A673 (cell line): ENCODE measurements around the gene ZNF260. TPM values are rescaled to one million over a fixed set of nuclear protein-coding genes. Genes with fewer than 3 reads are reported as not detected.
A peak's percentile ranks its signal among the peaks of the same experiment; 100 is the strongest.

Experiments used
- Bru-seq: library from RNA; stranded (reverse); fragments of 400-500 nt; gene quantifications from one replicate; lab custom pipeline; 2021; lab: Mats Ljungman, UMichigan
- BruChase-seq, 2 experiments: library from RNA; stranded (reverse); fragments of 400-500 nt; gene quantifications; one replicate each; lab custom pipeline; 2021; lab: Mats Ljungman, UMichigan
- BruUV-seq: library from RNA; stranded (reverse); fragments of 400-500 nt; replicated peaks from 2 replicates; lab custom pipeline; 2021; lab: Mats Ljungman, UMichigan
- CTCF ChIA-PET: fragments of 300-600 bp; sonication (Branson Sonifier 250); formaldehyde crosslinking; loops from one replicate; lab custom pipeline; 2022; ENCODE audit warnings: antibody characterized with exemption; lab: Charles Lee
- POLR2A ChIA-PET: fragments of 300-600 bp; sonication (Branson Sonifier 250); formaldehyde crosslinking; loops from one replicate; lab custom pipeline; 2022; ENCODE audit warnings: antibody characterized with exemption; ENCODE audit not compliant: low non-redundant PET; lab: Charles Lee
- DNase-seq: peaks from one replicate; pipeline ENCODE4 v3.0.0-alpha.2; 2015; ENCODE audit warnings: low spot score
- H3K27ac ChIP-seq: fragments of 200-600 bp; sonication (generic); 2 replicates; pipeline ENCODE4 v1.5.1; 2016; ENCODE audit warnings: mixed run types, low read depth, mild to moderate bottlenecking, mixed read lengths, antibody characterized with exemption, low read length; ENCODE audit not compliant: poor library complexity, severe bottlenecking
- H3K27me3 ChIP-seq: fragments of 200-600 bp; sonication (generic); replicated peaks from 2 replicates; pipeline ENCODE4 v1.6.1; 2017; ENCODE audit warnings: mixed run types, low read depth, mild to moderate bottlenecking, mixed read lengths, antibody characterized with exemption, low read length; ENCODE audit not compliant: insufficient read depth, poor library complexity
- H3K36me3 ChIP-seq: fragments of 200-600 bp; sonication (generic); 2 replicates; pipeline ENCODE4 v1.6.1; 2016; ENCODE audit warnings: mixed run types, mild to moderate bottlenecking, mixed read lengths, antibody characterized with exemption, low read length; ENCODE audit not compliant: insufficient read depth, poor library complexity, severe bottlenecking
- H3K4me1 ChIP-seq: fragments of 200-600 bp; sonication (generic); 2 replicates; pipeline ENCODE4 v1.6.1; 2017; ENCODE audit warnings: mixed run types, mild to moderate bottlenecking, mixed read lengths, antibody characterized with exemption, low read length; ENCODE audit not compliant: insufficient read depth, poor library complexity, severe bottlenecking
- H3K4me3 ChIP-seq: fragments of 200-600 bp; sonication (generic); 2 replicates; pipeline ENCODE4 v1.5.1; 2016; ENCODE audit warnings: low read depth, mixed run types, mild to moderate bottlenecking, mixed read lengths, low read length; ENCODE audit not compliant: poor library complexity, severe bottlenecking
- H3K9me3 ChIP-seq: fragments of 200-600 bp; sonication (generic); 2 replicates; pipeline ENCODE4 v1.6.1; 2016; ENCODE audit warnings: mixed run types, low read depth, mild to moderate bottlenecking, mixed read lengths, antibody characterized with exemption, low read length; ENCODE audit not compliant: poor library complexity, severe bottlenecking
- CTCF ChIP-seq: fragments of 300-800, 200-600 bp; sonication (generic); conservative IDR thresholded peaks from 2 replicates; pipeline ENCODE4 v1.5.1; 2017; ENCODE audit warnings: low read depth, mild to moderate bottlenecking, antibody characterized with exemption, low read length, moderate library complexity, mixed read lengths
- EZH2 ChIP-seq: fragments of 200-600 bp; sonication (generic); IDR thresholded peaks from 2 replicates; pipeline ENCODE4 v1.6.1; 2017; ENCODE audit warnings: borderline replicate concordance, low read depth, mild to moderate bottlenecking, mixed read lengths, antibody characterized with exemption, low read length; ENCODE audit not compliant: poor library complexity, severe bottlenecking
- intact Hi-C: fragments of 100-400 bp; cut with micrococcal nuclease; formaldehyde crosslinking; loops from one replicate; pipeline ENCODE4 v1.10.0; 2022; ENCODE audit not compliant: unreplicated experiment
- long read RNA-seq: library from polyadenylated mRNA; stranded (forward); transcript quantifications from one replicate; pipeline ENCODE4 v2.0.0, GENCODE V29; 2022
- total RNA-seq: library from RNA; stranded (reverse); gene quantifications from 2 replicates; pipeline ENCODE4 v1.2.3, GENCODE V29; 2021

Gene ZNF260
- total RNA-seq: 18.0 and 20.4 TPM in 2 replicates
- percentile 87 among the genes with signal in this experiment for Bru-seq, nascent RNA
- percentile 95 among the genes with signal in this experiment for BruChase-seq, experiment 1, labeled RNA remaining after a 2-hour chase
- percentile 88 among the genes with signal in this experiment for BruChase-seq, experiment 2, labeled RNA remaining after a 6-hour chase
- long read RNA-seq, full-length matches to known transcripts: 21 of 38 reads
- long read RNA-seq, partial matches to known transcripts: 0 of 38 reads
- long read RNA-seq, other reads (novel, unspliced or antisense): 17 of 38 reads

DNA sequence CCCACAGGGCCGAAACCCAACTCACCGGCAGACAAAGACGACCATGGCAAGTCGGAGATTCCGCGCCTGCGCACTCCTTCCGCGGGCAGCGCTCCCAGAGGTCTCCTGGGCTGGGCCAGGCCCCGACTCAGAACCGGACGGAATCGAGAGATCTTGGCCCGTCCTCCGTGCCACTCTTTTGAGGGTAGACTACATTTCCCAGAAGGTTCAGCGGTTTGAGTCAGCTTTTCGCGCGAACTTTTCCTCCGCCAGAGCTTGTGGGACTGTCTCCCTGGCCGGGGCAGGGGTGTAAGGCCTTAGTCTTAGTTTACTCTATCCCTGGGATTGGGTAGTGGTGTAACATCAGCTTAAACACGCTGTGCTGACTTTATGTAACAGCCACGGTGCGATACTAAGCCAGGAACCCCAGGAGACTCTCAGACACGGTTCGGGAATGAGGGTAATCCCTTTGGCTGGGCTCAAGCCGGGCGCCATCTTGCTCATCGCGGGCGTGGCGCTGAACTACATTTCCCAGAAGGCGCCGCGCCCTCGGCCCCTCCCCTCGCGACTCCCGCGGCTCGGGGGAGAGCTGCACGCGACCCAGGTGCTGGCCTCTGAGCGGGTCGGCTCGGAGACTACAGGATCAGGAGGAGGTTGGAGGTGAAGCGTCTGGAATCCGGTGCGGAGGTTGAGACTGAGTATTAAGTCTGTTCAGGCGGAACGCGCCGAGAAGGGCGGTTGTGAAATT is at the start of gene ZNF260:
TSS of gene ZNF260 (minus strand) at position 78 of the 727 bp plus-strand sequence. CDS start 13,033 bp downstream, outside the sequence.
- CTCF ChIA-PET: no interaction called here
- peak within 1 kb of the TSS; percentile 90 for H3K27ac ChIP-seq
- POLR2A ChIA-PET: interaction anchor here (0.6 kb wide), 1 partner anchor 38 kb away, joined by 3 read pairs; no protein-coding TSS in a partner anchor
- intact Hi-C loops: no loop called here
- H3K9me3 ChIP-seq: peaks cover 22% of the 10 kb centered on the region
- TF ChIP-seq CTCF (no peak), EZH2 (no peak)
- H3K4me3 ChIP-seq: peak within 1 kb of the TSS; percentile 77
- no peaks in the 10 kb centered on the region for H3K4me1 ChIP-seq
- H3K27me3 ChIP-seq: no peaks in the 10 kb centered on the region
- peak; percentile 94 for DNase-seq
- no TSS peak for BruUV-seq
- peaks cover 17% of the 10 kb centered on the region for H3K36me3 ChIP-seq

GRCh38 chr19:36577271-36577996 is 49.4 kb upstream of the ZNF260 start:
- intact Hi-C loops: no loop called here
- Histone ChIP-seq H3K36me3 (peaks cover 53% of the 10 kb centered on the region), H3K9me3 (peaks cover 17% of the 10 kb centered on the region), H3K27ac (no peak overlapping the region), H3K4me3 (no peak overlapping the region), H3K4me1 (no peaks in the 10 kb centered on the region), H3K27me3 (no peaks in the 10 kb centered on the region)
- BruUV-seq: no TSS peak
- POLR2A ChIA-PET: no interaction called here
- CTCF ChIA-PET: no interaction called here
- no peak for DNase-seq
- TF ChIP-seq CTCF (no peak), EZH2 (no peak)

DNA sequence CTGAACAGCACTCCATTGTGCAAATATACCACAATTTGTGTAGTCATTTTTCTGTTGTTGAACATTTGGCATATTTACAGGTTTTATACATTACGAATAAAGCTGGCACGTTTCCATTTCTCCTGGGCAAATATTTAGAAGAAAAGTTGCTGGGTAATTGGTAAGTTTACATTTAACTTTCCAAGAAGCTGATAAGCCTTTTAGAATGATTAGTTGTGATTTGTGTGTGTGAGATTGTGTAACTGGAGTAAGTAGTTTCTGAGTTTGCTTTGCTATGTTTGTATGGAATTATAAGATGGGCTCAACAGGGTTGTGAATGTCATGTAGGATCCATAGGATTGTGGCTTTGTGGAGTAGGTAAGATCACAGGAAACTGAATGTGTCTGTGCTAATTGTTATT is 46.7 kb upstream of the ZNF260 start:
- DNase-seq: no peak
- H3K4me1 ChIP-seq: no peaks in the 10 kb centered on the region
- TSS peak; percentile 51 for BruUV-seq
- intact Hi-C loops: no loop called here
- H3K27me3 ChIP-seq: no peaks in the 10 kb centered on the region
- TF ChIP-seq EZH2: no peak
- no peak for TF ChIP-seq CTCF
- CTCF ChIA-PET: no interaction called here
- no peak overlapping the region for H3K27ac ChIP-seq
- H3K4me3 ChIP-seq: peak overlapping the region; percentile 82
- POLR2A ChIA-PET: no interaction called here
- H3K9me3 ChIP-seq: peaks cover 12% of the 10 kb centered on the region
- H3K36me3 ChIP-seq: peaks cover 37% of the 10 kb centered on the region
